SK-N-MC (cell line): ENCODE measurements around the gene CPNE9.

ENCODE experiments used
- DNase-seq: peaks from one replicate; pipeline ENCODE4 v3.0.0-alpha.2; 2011; ENCODE audit warnings: low read depth, low spot score
- H3K27ac ChIP-seq: fragments of 200-600 bp; sonication (generic); 2 replicates; pipeline ENCODE4 v1.5.1; 2016; ENCODE audit warnings: mixed run types
- H3K36me3 ChIP-seq: fragments of 200-600 bp; sonication (generic); 2 replicates; pipeline ENCODE4 v1.6.1; 2017; ENCODE audit warnings: antibody characterized with exemption, low read length, mixed read lengths; ENCODE audit not compliant: insufficient read depth
- H3K4me3 ChIP-seq: fragments of 200-600 bp; sonication (generic); 2 replicates; pipeline ENCODE4 v1.5.1; 2016
- H3K9ac ChIP-seq: fragments of 200-600 bp; sonication (generic); 2 replicates; pipeline ENCODE4 v1.8.0; 2017; ENCODE audit warnings: mixed run types, mixed read lengths; ENCODE audit not compliant: insufficient read length
- H3K9me3 ChIP-seq: fragments of 200-600 bp; sonication (generic); 2 replicates; pipeline ENCODE4 v1.6.1; 2017; ENCODE audit warnings: low read depth, mild to moderate bottlenecking, antibody characterized with exemption, low read length, moderate library complexity, mixed read lengths
- EZH2 ChIP-seq: fragments of 200-600 bp; sonication (generic); IDR thresholded peaks from one replicate; pipeline ENCODE4 v1.6.1; 2017; ENCODE audit warnings: antibody characterized with exemption
- FOXP2 ChIP-seq: optimal IDR thresholded peaks from 2 replicates; pipeline ENCODE3; 2011; ENCODE audit warnings: mild to moderate bottlenecking, moderate library complexity; ENCODE audit not compliant: insufficient read depth; ENCODE audit errors: extremely low read length, control extremely low read depth
- POLR2AphosphoS5 ChIP-seq: IDR thresholded peaks from 2 replicates; pipeline ENCODE4 v1.6.1; 2012; ENCODE audit warnings: mild to moderate bottlenecking, low read depth, low read length, borderline replicate concordance

CPNE9 gene

DNA sequence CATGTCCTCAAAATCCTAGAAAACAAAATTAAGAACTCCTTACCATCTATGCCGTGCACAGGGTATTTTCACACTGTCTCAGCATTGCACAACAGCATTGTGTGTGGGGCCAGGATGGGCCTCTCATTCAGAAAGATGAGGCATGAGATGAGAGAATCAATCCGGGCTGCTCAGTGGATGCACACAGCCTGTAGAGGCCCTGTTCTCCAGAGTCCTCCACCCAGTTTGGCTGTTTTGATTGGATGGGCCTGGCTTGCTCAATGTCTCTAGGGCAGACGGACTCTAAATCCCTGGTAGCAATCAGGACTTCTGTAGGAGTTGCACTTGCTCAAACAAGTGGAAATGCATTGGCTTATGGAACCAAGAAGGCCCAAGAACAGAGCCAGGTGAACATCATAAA, 20.2 kb upstream of the CPNE9 start:
- Histone ChIP-seq H3K9me3 (no peaks in the 10 kb centered on the region), H3K27ac (no peak overlapping the region), H3K9ac (no peak overlapping the region), H3K4me3 (no peak overlapping the region), H3K36me3 (no peaks in the 10 kb centered on the region; the same call in 1 of the 2 replicates)
- no peak for TF ChIP-seq POLR2AphosphoS5
- no peak for TF ChIP-seq FOXP2
- no peak for TF ChIP-seq EZH2
- no peak for DNase-seq

GRCh38 chr3:9685216-9686049, 18.2 kb upstream of the CPNE9 start:
- Histone ChIP-seq H3K27ac (no peak overlapping the region), H3K36me3 (no peaks in the 10 kb centered on the region; the same call in 1 of the 2 replicates)

GRCh38 chr3:9686050-9686550, 17.5 kb upstream of the CPNE9 start:
- Histone ChIP-seq H3K36me3 (no peaks in the 10 kb centered on the region; the same call in 1 of the 2 replicates), H3K4me3 (no peak overlapping the region), H3K27ac (no peak overlapping the region), H3K9me3 (no peaks in the 10 kb centered on the region), H3K9ac (no peak overlapping the region)
- DNase-seq, result no peak
- TF ChIP-seq EZH2 (no peak), FOXP2 (no peak), POLR2AphosphoS5 (no peak)

More at GRCh38 chr3:9685216-9686049, 18.2 kb upstream of the CPNE9 start:
- Histone ChIP-seq H3K9ac (no peak overlapping the region), H3K4me3 (no peak overlapping the region), H3K9me3 (no peaks in the 10 kb centered on the region)
- DNase-seq, result no peak
- TF ChIP-seq EZH2, result no peak
- TF ChIP-seq POLR2AphosphoS5, result no peak
- TF ChIP-seq FOXP2, result no peak

GRCh38 chr3:9686703-9687102, 16.9 kb upstream of the CPNE9 start:
- TF ChIP-seq POLR2AphosphoS5 (no peak), EZH2 (no peak), FOXP2 (no peak)
- Histone ChIP-seq H3K9me3 (no peaks in the 10 kb centered on the region), H3K4me3 (no peak overlapping the region), H3K27ac (no peak overlapping the region), H3K9ac (no peak overlapping the region), H3K36me3 (no peaks in the 10 kb centered on the region; the same call in 1 of the 2 replicates)
- no peak for DNase-seq

DNA sequence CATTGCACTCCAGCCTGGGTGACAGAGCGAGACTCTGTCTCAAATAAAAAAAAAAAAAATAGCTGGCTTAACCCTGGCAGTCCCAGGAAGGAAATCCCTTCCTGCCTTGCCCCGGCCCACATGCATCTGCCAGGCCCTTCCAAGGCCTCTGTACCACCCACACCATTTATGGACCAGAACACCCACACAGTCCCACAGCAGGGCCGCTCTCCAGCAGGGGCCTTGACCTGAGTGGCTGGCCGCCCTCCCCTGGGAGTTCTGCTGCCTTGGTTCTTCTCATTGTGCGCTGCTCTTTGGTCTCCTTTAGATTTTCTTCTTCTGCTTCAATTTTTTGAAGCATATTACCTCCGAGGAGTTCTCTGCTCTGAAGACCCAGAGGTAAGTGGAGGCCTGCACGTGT, 16.1 kb upstream of the CPNE9 start:
- TF ChIP-seq EZH2 (no peak), POLR2AphosphoS5 (no peak), FOXP2 (no peak)
- no peak for DNase-seq
- H3K4me3 ChIP-seq, result no peak overlapping the region
- no peak overlapping the region for H3K9ac ChIP-seq
- H3K36me3 ChIP-seq, result no peaks in the 10 kb centered on the region; the same call in 1 of the 2 replicates
- no peak overlapping the region for H3K27ac ChIP-seq
- H3K9me3 ChIP-seq, result no peaks in the 10 kb centered on the region

DNA sequence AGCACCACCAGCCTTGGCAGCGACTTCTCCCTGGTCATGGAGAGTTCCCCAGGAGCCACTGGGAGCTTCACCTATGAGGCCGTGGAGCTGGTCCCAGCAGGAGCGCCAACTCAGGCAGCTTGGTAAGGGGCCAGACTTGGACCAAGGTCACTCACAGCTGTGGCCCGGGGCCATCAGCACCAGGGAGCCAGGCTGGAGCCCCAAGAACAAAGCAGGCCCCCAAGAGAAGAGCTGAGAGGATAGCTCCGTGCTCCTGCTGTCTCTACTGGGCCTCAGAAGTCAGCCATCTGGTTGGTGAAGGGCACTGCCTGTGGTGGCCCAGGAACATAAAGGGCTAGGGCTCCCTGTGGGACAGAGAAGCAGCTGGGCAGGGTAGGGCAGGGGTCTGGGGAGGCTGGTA, 14.7 kb upstream of the CPNE9 start:
- Histone ChIP-seq H3K9ac (no peak overlapping the region), H3K36me3 (no peaks in the 10 kb centered on the region; the same call in 1 of the 2 replicates)
- TF ChIP-seq EZH2 (no peak), FOXP2 (no peak), POLR2AphosphoS5 (no peak)

GRCh38 chr3:9689757-9690156, 13.9 kb upstream of the CPNE9 start:
- Histone ChIP-seq H3K4me3 (no peak overlapping the region), H3K9me3 (no peaks in the 10 kb centered on the region), H3K9ac (no peak overlapping the region), H3K36me3 (no peaks in the 10 kb centered on the region), H3K27ac (no peak overlapping the region)
- TF ChIP-seq EZH2, result no peak
- TF ChIP-seq POLR2AphosphoS5, result no peak
- TF ChIP-seq FOXP2, result no peak
- no peak for DNase-seq

More for the DNA sequence above, 14.7 kb upstream of the CPNE9 start:
- no peak for DNase-seq
- Histone ChIP-seq H3K9me3 (no peaks in the 10 kb centered on the region), H3K27ac (no peak overlapping the region), H3K4me3 (no peak overlapping the region)
